T-cell (primary cell): ENCODE measurements around the gene NECTIN1. TPM values are rescaled to one million over a fixed set of nuclear protein-coding genes. Genes with fewer than 3 reads are reported as not detected.

Experiments used
- ATAC-seq, 4 experiments: fragments of 200-7000 bp in 3 of 4; fragments of 150-1000 bp in 1 of 4; cut with Tn5 transposase; replicated peaks in 1 of 4; 1 replicate in 3 of 4; 2 replicates in 1 of 4; pipeline ENCODE4 v1.10.0; 2021; ENCODE audit warnings: moderate library complexity in 3 of 4, mild to moderate bottlenecking in 2 of 4, moderate number of reproducible peaks in 1 of 4
- CTCF ChIA-PET, 2 donors: fragments of 300-600 bp; sonication (Branson Sonifier 250); formaldehyde crosslinking; loops; one replicate each; lab custom pipeline; 2022; ENCODE audit warnings: antibody characterized with exemption in 2 of 2; lab: Charles Lee
- POLR2A ChIA-PET, 2 donors: fragments of 300-600 bp; sonication (Branson Sonifier 250); formaldehyde crosslinking; loops; one replicate each; lab custom pipeline; 2022; ENCODE audit warnings: antibody characterized with exemption in 2 of 2; lab: Charles Lee
- DNase-seq, 35 experiments: peaks; one replicate each; pipeline versions ENCODE4 v3.0.0 to v3.0.0-alpha.2; 2013 to 2023
- H3K27ac ChIP-seq: one replicate; pipeline ENCODE4 v1.5.1; 2013; ENCODE audit warnings: low read length
- H3K27me3 ChIP-seq, 2 experiments: replicated peaks in 1 of 2; 1 replicate in 1 of 2; 2 replicates in 1 of 2; pipeline versions ENCODE4 v1.6.1 to v1.7.0; 2013; ENCODE audit warnings: low read length in 1 of 2, mixed read lengths in 1 of 2; ENCODE audit not compliant: control insufficient read depth in 2 of 2, insufficient read depth in 2 of 2; ENCODE audit errors: extremely low read depth in 1 of 2
- H3K36me3 ChIP-seq, 2 donors: 1 replicate in 1 of 2; 2 replicates in 1 of 2; pipeline versions ENCODE4 v1.6.1 to v1.7.0; 2013; ENCODE audit warnings: low read length in 1 of 2; ENCODE audit not compliant: control insufficient read depth in 2 of 2, insufficient read depth in 1 of 2; ENCODE audit errors: extremely low read depth in 1 of 2
- H3K4me1 ChIP-seq, 2 experiments: 1 replicate in 1 of 2; 2 replicates in 1 of 2; pipeline versions ENCODE4 v1.6.1 to v1.7.0; 2013; ENCODE audit warnings: low read length in 2 of 2, mixed read lengths in 1 of 2; ENCODE audit not compliant: insufficient read depth in 2 of 2, control insufficient read depth in 1 of 2; ENCODE audit errors: extremely low read depth in 1 of 2
- H3K4me3 ChIP-seq, 2 donors: 1 replicate in 1 of 2; 2 replicates in 1 of 2; pipeline versions ENCODE4 v1.5.1 to v1.7.0; 2013; ENCODE audit warnings: mild to moderate bottlenecking in 2 of 2, low read length in 1 of 2, moderate library complexity in 1 of 2; ENCODE audit not compliant: control insufficient read depth in 1 of 2; ENCODE audit errors: extremely low read depth in 1 of 2
- H3K9me3 ChIP-seq: 2 replicates; pipeline ENCODE4 v1.7.0; 2013
- H3K27ac Mint-ChIP-seq, 2 donors: one replicate each; pipeline ENCODE4 v1.8.0; 2020 to 2021; ENCODE audit warnings: mild to moderate bottlenecking in 2 of 2, mixed read lengths in 2 of 2
- H3K27me3 Mint-ChIP-seq, 2 donors: one replicate each; pipeline ENCODE4 v1.8.0; 2021 to 2022; ENCODE audit warnings: mixed read lengths in 2 of 2
- H3K36me3 Mint-ChIP-seq: one replicate; pipeline ENCODE4 v1.8.0; 2021; ENCODE audit warnings: mixed read lengths
- H3K4me1 Mint-ChIP-seq, 3 donors: one replicate each; pipeline ENCODE4 v1.8.0; 2020 to 2022; ENCODE audit warnings: mixed read lengths in 3 of 3, mild to moderate bottlenecking in 1 of 3
- H3K4me3 Mint-ChIP-seq, 3 donors: one replicate each; pipeline ENCODE4 v1.8.0; 2020 to 2022; ENCODE audit warnings: mild to moderate bottlenecking in 3 of 3, mixed read lengths in 3 of 3, moderate library complexity in 3 of 3
- H3K9me3 Mint-ChIP-seq, 3 donors: one replicate each; pipeline ENCODE4 v1.8.0; 2020 to 2022; ENCODE audit warnings: mixed read lengths in 3 of 3
- WGBS: methylation state at CpG from one replicate; pipeline ENCODE4 v1.1.5; 2013; ENCODE audit warnings: missing lambda C conversion rate; ENCODE audit not compliant: insufficient coverage; 5-methylcytosine and 5-hydroxymethylcytosine counted together
- total RNA-seq, 35 experiments: library from RNA in 6 of 35; stranded (reverse) in 6 of 35; fragments of 120-200 nt in 1 of 35; gene quantifications; one replicate each; pipeline versions ENCODE4 v1.2.1 to v1.2.4 and lab custom pipeline; 2013 to 2026

Gene NECTIN1
- total RNA-seq, 5 donors from 2014 or later (not counting 1 experiment from before 2014, with no cell fraction given), result 1.8 to 3.5 (median 3.1) TPM

- DNase-seq (no peak), ATAC-seq (no peak)
- Histone ChIP-seq H3K4me1 (no peaks in the 10 kb centered on the region), H3K36me3 (no peaks in the 10 kb centered on the region), H3K4me3 (no peak overlapping the region), H3K27me3 (peaks cover 0 to 30% of the 10 kb centered on the region in 2 experiments), H3K27ac (no peak overlapping the region), H3K9me3 (no peaks in the 10 kb centered on the region)
- POLR2A ChIA-PET, result interaction anchor here in 1 of 2 donors (0.6 kb wide), 1 partner anchor 1265 kb away, joined by 3 read pairs; no protein-coding TSS in a partner anchor
- H3K4me3 Mint-ChIP-seq, result no peak overlapping the region
- H3K36me3 Mint-ChIP-seq, result no peaks in the 10 kb centered on the region
- 94% methylated on average over 18 of the region's 30 CpGs for WGBS
- peaks cover 0 to 3% (median 0%) of the 10 kb centered on the region in 3 donors for H3K4me1 Mint-ChIP-seq
- H3K9me3 Mint-ChIP-seq, result no peaks in the 10 kb centered on the region
- CTCF ChIA-PET, result no interaction called here
- no peak overlapping the region for H3K27ac Mint-ChIP-seq
- peaks cover 0 to 6% of the 10 kb centered on the region in 2 donors for H3K27me3 Mint-ChIP-seq
These were observed 12.2 kb downstream of the NECTIN1 start for GRCh38 chr11:119716582-119717498.

GRCh38 chr11:119714590-119714989 is 14.4 kb downstream of the NECTIN1 start:
- Mint-ChIP-seq H3K27ac (no peak overlapping the region), H3K36me3 (peaks cover 6% of the 10 kb centered on the region), H3K9me3 (no peaks in the 10 kb centered on the region), H3K4me3 (no peak overlapping the region), H3K4me1 (peaks cover 0 to 4% (median 2%) of the 10 kb centered on the region in 3 donors), H3K27me3 (peaks cover 12 to 14% of the 10 kb centered on the region in 2 donors)
- Histone ChIP-seq H3K4me3 (no peak overlapping the region), H3K27ac (no peak overlapping the region), H3K4me1 (peaks cover 0 to 5% of the 10 kb centered on the region in 2 experiments), H3K36me3 (no peaks in the 10 kb centered on the region), H3K27me3 (peaks cover 0 to 23% of the 10 kb centered on the region in 2 experiments), H3K9me3 (no peaks in the 10 kb centered on the region)
- 62% methylated on average over 3 of the region's 6 CpGs for WGBS
- ATAC-seq, result no peak
- ChIA-PET CTCF (interaction anchor here in 1 of 2 donors (0.7 to 0.8 kb wide), 2 partner anchors 14 to 1407 kb away, joined by 3 read pairs; no protein-coding TSS in a partner anchor), POLR2A (no interaction called here)
- DNase-seq, result no peak

- peaks cover 0 to 4% (median 2%) of the 10 kb centered on the region in 3 donors for H3K4me1 Mint-ChIP-seq
- DNase-seq (no peak), ATAC-seq (no peak)
- H3K27ac Mint-ChIP-seq, result no peak overlapping the region
- no peak overlapping the region for H3K4me3 Mint-ChIP-seq
- H3K4me3 ChIP-seq, result no peak overlapping the region
- ChIA-PET POLR2A (no interaction called here), CTCF (interaction anchor here in 1 of 2 donors (0.7 kb wide), 1 partner anchor 1408 kb away, joined by 3 read pairs; no protein-coding TSS in a partner anchor)
- H3K27me3 Mint-ChIP-seq, result peaks cover 12 to 17% of the 10 kb centered on the region in 2 donors
- peaks cover 0 to 9% of the 10 kb centered on the region in 2 experiments for H3K4me1 ChIP-seq
- WGBS, result 89% methylated on average over 7 of the region's 8 CpGs
- peaks cover 0 to 27% of the 10 kb centered on the region in 2 experiments for H3K27me3 ChIP-seq
- H3K9me3 Mint-ChIP-seq, result no peaks in the 10 kb centered on the region
- H3K27ac ChIP-seq, result no peak overlapping the region
- H3K36me3 ChIP-seq, result no peaks in the 10 kb centered on the region
- H3K36me3 Mint-ChIP-seq, result peaks cover 6% of the 10 kb centered on the region
- H3K9me3 ChIP-seq, result no peaks in the 10 kb centered on the region
These were observed 14.8 kb downstream of the NECTIN1 start for GRCh38 chr11:119714189-119714588.

- H3K36me3 ChIP-seq, result no peaks in the 10 kb centered on the region
- CTCF ChIA-PET, result no interaction called here
- H3K4me3 ChIP-seq, result no peak overlapping the region
- H3K9me3 ChIP-seq, result no peaks in the 10 kb centered on the region
- H3K4me1 ChIP-seq, result peaks cover 0 to 9% of the 10 kb centered on the region in 2 experiments
- POLR2A ChIA-PET, result no interaction called here
- no peak for ATAC-seq
- H3K27me3 ChIP-seq, result peaks cover 0 to 33% of the 10 kb centered on the region in 2 experiments
- Mint-ChIP-seq H3K4me3 (no peak overlapping the region), H3K27ac (no peak overlapping the region), H3K36me3 (peaks cover 6% of the 10 kb centered on the region), H3K27me3 (peaks cover 15 to 23% of the 10 kb centered on the region in 2 donors), H3K9me3 (no peaks in the 10 kb centered on the region), H3K4me1 (peaks cover 0 to 7% (median 2%) of the 10 kb centered on the region in 3 donors)
- 85% methylated on average over 5 of the region's 9 CpGs for WGBS
- no peak overlapping the region for H3K27ac ChIP-seq
- no peak for DNase-seq
These were observed 15.5 kb downstream of the NECTIN1 start for GRCh38 chr11:119713359-119714040.

GRCh38 chr11:119712459-119713358 is 16.3 kb downstream of the NECTIN1 start:
- Histone ChIP-seq H3K27ac (no peak overlapping the region), H3K27me3 (peaks cover 0 to 33% of the 10 kb centered on the region in 2 experiments), H3K4me1 (peaks cover 0 to 9% of the 10 kb centered on the region in 2 experiments), H3K4me3 (no peak overlapping the region), H3K36me3 (no peaks in the 10 kb centered on the region), H3K9me3 (no peaks in the 10 kb centered on the region)
- POLR2A ChIA-PET, result no interaction called here
- DNase-seq (no peak), ATAC-seq (no peak)
- no peaks in the 10 kb centered on the region for H3K9me3 Mint-ChIP-seq
- H3K27ac Mint-ChIP-seq, result no peak overlapping the region
- WGBS, result 66% methylated on average over 7 of the region's 10 CpGs
- peaks cover 6% of the 10 kb centered on the region for H3K36me3 Mint-ChIP-seq
- CTCF ChIA-PET, result no interaction called here
- H3K27me3 Mint-ChIP-seq, result peaks cover 23 to 31% of the 10 kb centered on the region in 2 donors
- H3K4me1 Mint-ChIP-seq, result peaks cover 0 to 7% (median 2%) of the 10 kb centered on the region in 3 donors
- no peak overlapping the region for H3K4me3 Mint-ChIP-seq
